Stimulated activated CD4-positive, alpha-beta T cell treated with anti-CD3 and anti-CD28 coated beads, Interleukin-15, amount 100 ng/mL, for 1 hour (primary cell): ENCODE measurements around the gene SPATA46.

ENCODE experiments used
- DNase-seq, 2 donors: peaks; one replicate each; pipeline ENCODE4 v3.0.0-alpha.2; 2020; ENCODE audit warnings: low read depth in 1 of 2, low spot score in 1 of 2

Gene SPATA46

DNA sequence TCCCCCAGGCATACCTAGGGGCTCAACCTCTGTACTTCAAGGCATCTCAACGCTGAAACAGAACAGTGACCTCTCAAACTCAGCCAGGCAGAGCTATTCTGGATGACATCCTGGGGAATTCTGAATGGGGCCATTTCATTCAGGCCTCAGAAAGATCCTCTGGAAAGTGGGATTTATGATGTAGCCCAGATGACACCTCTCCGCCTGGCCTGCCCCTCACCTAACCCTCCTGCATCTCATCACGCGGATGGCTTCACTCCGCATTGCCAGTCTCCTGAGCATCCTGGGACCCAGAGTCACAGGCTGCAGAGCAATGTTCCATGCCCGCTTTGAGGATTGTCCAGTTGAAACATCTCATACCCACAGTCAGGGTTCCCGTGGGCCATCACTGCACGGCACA lies 1.2 kb downstream of the SPATA46 start:
- DNase-seq = no peak

DNA sequence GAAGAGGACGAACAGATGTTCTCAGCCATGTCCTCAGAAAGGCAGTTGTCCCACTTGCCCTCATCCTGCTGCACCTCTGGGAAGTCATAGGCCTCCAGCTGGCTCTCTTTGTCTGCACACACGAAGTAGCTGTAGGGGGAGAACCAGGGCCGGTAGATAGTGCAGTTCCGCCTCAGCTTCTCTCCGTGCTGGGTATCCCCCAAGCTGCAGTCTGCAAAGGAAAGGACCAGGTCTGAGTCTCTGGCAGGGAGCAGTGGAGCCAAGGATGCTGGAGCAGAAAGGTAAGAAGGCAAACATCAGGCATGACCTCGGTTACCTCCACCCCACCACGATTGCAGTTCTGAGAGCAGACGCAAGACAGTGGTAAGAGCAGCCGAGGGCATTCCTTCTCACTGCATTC lies 2.2 kb downstream of the SPATA46 start:
- DNase-seq = no peak

DNA sequence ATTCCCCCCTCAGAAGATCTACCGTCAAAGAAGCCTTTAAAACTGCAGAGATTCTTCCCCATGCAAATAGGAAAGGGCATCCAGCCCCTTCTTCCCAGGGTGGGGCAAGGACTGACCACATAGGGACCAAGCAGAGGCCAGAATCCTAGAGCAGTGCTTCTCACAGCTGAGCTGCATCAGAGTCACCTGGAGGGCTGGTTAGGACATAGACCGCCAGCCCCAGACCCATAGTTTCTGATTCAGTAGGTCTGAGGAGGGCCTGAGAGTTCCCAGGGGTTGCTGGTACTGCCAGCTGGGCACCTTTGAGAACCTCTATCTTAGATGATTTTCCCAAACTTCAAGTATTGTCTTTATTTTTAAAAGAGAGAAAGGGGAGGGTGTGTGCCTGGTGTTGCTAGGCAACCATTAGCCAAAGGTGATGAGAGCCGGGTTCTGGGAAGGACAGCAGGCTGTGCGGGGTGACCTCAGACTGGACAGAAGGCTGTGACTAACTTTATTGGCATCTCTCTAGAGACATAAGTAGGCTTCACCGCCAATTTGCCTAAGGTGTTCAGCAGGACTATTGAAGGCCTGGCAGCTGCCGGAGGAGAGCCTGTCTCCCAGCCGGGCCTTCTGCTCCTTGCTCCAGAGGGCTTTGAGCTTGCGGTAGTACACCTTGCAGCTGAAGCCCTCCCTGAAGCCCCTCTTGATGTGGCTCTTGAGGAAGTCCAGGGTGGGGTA lies 3.0 kb downstream of the SPATA46 start:
- DNase-seq = no peak

DNA sequence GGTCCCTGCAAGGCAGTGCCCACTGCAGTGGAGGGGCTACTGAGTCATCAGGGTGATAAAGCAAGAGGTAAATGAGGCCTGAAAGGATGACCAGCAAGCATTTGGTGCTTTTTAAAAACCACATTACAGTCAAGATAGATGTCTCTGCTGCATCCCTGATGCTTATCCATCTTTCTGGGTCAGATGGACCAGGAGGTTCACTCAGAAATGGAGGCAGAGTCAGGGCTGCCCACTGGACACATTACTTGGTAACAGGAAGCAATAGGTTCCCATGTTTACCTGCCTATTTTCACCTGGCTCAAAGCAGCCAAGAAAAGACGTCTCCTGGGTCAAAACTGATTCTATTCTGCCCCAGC lies 3.6 kb downstream of the SPATA46 start:
- DNase-seq = no peak

DNA sequence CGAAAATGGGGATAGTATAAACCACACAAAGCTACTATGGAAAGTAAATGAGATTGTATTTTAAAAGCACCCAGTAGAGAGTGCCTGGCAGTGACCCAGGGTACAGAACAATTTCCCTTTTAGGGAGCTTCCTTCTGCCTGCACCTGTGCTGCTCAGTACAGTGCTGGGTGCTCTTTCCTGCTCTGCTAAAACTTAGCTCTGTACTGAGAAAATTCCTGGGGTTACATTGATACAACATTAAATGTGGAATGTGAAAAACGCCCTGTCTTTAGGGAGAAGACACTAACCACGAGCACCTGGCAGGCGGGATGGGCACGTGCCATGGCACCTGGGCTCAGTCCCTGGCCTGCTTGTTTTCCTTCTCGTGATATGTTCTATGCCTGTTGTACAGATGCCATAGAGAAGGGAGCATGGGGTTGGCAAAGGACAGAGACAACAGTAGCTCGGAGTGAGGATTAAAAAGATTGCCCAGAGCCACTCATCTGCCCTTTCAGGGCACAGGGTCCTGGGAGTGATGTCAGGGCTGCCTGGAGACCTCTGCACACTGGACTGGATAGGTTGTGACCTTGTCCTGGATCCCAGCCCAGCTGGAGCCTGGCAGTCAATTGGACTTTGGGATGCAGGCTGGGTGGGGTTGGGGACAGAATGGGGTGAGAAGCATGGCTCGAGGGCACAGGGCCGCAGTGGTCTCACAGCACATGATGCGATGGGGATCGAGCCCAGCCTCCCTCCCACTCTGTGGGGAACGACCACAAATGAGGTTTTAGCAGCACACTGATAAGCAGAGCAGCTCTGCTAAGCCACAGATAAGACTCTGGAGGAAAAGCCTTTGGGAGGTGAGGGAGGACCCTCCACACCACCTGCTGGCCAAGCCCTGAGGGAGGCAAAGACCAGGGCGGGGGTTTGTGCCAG lies 4.2 kb downstream of the SPATA46 start:
- no peak for DNase-seq

DNA sequence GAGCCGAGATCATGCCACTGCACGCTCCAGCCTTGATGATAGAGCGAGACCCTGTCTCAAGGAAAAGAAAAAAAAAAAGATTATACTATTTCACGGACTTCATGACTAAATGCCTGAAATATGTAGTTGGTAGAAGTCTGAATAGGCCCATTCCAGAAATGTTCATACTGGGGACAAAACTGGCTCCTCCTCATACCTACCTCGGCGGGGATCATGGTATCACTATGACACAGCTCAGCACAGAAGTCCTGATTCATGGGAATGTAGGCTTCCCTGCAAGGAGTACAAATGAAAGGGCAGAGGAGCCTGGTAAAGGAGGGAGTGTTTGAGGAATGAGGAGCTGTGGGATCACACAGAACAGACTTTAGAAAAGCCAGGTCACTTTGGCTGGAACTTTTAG lies 5.0 kb downstream of the SPATA46 start:
- DNase-seq = no peak

DNA sequence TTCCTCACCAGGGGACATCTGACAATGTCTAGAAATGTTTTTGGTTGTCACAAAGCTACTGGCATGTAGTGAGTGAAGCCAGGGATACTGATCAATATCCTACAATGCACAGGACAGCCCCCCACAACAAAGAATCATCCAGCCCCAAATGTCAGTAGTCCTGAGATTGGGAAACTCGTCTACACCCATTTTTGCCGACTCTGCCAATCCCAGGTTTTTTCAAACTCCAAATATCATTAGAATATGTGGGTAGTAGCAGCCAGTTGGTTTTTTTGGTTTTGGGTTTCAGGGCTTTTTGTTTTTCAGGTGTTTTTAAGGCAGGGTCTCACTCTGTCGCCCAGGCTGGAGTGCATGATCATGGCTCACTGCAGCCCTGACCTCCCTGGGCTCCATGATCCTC lies 5.9 kb downstream of the SPATA46 start:
- no peak for DNase-seq

DNA sequence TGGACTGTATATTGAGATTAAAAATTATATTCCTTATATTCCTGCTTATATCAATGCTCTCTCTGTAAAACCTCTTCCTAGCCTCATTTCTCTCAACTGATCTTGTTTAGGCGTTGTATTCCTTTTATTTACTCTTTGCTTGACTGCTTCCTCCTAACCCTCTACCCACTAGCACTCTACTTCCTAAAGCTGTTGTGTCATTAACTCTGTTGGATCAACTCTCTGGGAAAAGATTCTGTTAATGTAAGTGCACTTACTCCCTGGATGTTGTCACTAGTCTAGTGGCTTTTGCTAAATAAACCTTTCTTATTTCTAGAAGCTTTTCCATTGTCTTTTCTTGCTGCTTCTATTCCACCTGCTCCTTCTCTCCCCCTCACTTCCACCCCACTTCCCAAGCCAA lies 6.5 kb downstream of the SPATA46 start:
- no peak for DNase-seq

DNA sequence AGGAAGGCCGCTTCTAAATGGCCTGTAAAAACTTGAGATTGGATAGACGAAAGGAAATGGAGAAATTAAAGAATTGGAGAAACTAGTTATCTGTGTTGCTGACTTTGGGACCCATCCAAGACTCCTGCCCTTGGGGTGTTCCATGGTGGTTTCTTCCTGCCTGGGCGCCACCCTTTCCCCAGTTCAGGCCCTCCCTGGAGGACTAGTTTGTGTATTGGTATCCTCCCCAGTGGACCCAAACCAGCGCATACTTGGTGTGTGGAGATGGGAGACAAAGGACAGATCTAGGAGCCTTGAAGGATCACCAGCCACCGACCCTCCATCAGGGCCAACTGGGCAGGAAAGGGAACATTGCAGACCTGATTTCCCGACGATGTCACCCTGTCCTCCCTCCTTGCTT lies 7.1 kb downstream of the SPATA46 start:
- DNase-seq = no peak

DNA sequence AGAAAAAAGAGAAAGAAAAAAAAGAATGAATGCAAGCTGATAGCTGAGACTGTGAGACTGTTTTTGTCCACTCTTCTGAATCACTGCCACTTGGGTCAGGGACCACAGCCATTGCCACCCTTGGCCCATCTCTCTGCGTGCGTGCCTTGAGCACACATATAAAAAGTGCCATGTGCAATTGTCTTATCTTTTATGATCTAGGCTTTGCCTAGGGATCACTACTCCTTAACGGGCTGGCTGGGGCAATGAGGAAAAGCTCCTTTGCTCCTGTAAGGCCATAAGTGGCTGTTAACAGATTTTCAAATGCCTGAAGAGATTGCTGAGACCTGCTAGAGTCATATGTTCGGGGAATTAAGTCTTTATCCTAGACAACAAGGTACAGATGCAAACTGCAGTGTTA lies 8.2 kb downstream of the SPATA46 start:
- no peak for DNase-seq

DNA sequence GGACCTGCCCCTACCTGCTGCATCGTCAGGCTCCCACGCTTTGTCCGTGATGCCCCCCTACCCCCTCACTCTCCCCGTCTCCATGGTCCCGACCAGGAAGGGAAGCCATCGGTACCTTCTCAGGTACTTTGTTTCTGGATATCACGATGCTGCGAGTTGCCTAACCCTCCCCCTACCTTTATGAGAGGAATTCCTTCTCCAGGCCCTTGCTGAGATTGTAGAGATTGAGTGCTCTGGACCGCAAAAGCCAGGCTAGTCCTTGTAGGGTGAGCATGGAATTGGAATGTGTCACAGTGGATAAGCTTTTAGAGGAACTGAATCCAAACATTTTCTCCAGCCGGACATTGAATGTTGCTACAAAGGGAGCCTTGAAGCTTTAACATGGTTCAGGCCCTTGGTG lies 8.9 kb downstream of the SPATA46 start:
- DNase-seq = no peak

DNA sequence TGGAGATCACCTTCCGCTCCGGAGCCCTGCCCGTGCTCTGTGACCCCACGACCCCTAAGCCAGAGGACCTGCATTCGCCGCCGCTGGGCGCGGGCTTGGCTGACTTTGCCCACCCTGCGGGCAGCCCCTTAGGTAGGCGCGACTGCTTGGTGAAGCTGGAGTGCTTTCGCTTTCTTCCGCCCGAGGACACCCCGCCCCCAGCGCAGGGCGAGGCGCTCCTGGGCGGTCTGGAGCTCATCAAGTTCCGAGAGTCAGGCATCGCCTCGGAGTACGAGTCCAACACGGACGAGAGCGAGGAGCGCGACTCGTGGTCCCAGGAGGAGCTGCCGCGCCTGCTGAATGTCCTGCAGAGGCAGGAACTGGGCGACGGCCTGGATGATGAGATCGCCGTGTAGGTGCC lies 9.6 kb downstream of the SPATA46 start:
- no peak for DNase-seq

DNA sequence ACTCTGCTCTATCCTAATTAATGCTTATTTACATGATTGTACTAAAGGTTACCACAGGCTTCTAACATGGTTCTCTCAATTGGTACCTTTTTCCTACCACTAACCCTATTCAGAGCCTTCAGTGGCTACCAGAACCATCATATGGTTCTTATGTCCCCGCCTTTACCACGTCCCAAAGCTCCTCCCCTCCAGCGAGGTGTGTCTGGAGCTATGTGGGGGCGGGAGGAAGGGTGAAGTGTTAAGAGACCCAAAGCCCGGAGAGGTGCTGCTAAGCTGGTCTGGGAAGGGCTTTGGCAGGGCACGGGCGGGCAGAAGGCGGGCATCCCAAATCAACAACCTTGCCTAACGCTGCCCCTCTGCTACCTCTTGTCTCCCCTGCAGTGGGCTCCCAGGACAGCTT lies 10.0 kb downstream of the SPATA46 start:
- no peak for DNase-seq

DNA sequence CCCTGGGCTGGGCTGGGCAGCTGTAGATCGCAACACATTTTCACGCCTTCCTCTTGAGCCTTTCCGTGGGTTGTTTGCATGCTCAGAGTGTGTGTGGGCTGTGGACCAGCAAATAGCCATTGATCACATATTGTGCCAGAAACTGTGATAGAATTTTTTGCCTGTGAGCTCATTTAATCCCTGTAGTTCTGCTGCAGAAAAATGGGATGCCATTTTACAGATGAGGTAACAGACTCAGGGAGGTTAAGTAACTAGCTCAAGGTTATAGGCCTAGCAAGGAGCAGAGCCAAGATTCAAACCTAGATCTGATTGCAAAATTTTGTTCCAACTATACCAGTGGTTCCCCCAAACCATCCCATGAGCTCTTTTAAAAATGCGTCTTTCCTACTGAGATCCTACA lies 10.5 kb downstream of the SPATA46 start:
- DNase-seq = no peak

DNA sequence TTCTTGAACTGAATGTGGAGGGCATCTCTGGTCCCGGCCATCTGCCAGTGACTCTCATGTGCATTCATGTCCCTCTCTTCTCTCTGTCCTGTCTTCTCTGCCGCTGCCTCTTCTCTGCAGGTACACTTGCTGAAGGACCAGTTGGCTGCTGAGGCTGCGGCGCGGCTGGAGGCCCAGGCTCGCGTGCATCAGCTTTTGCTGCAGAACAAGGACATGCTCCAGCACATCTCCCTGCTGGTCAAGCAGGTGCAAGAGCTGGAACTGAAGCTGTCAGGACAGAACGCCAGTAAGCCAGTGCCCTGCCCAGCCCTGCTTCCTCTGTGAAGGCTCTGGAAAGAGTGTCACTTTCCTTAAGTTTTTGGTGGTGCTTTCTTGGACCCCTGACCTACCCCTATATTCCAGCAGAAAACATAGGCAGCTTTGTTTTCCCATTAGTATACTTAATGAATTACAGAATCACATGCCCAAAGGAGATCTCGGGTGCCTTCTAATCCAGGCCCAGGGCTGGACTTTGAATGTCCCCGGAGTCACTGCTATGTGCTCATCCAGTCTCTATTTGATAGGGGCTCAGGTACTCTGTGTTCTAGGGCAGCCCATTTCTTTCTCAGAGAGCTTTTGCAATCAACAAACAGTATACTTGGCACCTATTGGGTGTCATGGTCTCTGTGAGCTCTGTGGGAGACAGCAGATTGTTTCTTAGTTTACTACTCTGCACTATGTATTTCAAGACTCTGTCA lies 11.2 kb downstream of the SPATA46 start:
- no peak for DNase-seq

DNA sequence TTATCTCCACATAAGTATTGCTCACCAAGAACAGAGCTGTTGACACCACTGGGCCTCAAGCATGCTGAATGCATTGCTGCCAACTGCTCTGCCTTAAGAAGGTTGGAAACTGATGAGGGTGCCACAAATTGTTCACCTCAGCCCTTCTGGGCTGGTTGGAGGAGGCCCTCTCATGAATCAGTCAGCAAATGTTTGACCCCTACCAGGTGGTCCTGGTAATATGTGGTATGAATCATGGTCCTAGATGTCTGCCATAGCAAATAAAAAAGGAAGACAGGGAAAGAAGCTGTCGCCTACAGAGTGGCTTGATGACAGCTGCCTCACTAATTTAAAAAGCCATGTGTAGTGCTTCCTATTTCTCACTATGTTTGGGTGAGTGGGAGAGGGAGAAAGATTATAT lies 12.2 kb downstream of the SPATA46 start:
- no peak for DNase-seq

DNA sequence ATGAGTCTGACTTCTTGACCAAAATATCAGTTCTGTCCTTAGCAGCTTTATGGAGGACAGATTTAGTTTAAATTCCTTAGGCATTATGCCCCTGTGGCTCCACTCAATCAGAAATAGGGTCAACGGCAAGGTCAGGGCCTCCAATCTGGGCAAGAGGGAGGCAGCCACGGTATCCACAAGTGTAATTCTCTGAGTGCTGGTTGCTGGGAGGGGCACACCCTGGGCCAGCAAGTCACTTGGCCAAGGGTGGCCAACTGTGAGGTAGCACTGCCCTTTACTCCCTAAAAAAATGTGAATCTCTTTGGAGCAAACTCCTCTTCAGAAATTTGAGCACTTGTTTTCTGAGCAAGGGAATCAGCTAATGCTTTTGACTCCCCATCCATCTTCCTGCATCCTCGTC lies 12.8 kb downstream of the SPATA46 start:
- no peak for DNase-seq

DNA sequence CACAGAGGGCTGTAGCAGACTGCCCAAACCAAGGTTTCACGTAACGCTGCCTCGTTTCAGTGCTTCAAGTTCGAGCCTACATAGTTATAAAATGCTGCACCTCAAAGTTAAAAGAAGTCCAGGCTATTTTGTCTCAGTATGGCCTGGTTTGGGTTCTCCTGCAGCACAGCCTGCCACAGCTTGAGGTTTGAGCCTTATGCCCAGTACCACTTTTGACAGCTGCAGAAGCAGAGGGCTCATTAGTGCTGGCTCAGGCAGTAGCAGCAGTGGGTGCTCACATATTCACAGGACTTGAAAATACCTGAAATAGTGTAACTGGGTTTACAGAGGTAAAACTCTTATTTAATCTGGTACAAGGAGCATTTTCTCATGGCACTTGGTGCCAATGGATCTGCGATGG lies 15.3 kb downstream of the SPATA46 start:
- DNase-seq = no peak

DNA sequence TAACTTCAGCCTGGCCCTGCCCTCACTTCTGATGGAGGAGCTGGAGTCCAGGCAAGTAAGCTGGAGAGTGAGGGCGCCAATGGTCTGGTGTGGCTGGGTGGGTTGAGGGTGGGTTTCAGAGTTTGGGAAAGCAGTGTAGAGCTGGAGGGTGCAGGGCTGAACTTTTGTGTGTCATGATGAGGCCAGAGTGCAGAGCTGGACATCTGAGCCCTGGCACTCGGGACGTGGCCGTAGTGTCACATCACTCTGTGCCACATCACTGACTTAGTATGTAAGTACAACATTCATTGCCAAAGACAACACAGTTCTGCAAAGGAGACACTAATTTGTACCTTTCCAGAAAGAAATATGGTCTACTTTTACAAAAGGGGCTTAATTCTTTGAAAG lies 15.8 kb downstream of the SPATA46 start:
- DNase-seq = no peak

DNA sequence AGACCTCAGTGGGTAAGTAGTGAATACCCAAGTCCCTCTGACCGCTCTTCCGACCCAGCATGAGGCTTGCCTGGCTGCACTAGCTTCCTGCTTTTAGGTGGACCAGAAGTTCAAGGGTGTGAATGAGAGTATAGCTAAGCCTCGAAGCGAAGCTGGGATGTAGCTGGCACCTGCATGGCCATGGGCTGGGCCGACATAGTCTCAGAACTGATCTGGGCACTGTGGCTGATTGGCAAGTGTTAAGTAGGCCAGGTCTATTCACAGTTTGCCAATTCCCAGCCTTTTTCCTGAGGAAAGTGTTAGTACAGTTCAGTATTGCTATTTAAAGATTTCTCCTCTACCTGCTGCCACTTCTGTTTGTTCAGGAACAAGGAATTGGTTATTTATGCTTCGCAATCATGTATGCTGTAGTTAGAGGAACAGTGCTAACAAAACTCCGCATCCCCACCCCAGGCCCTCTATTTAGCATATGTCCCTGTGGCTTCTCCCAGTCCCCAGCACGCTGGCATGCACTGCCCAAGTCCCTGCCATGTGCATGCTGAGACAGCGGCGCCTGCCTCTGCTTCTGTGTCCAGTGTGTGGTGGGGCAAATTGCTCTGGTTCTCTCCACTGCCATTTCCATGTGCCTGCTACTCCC lies 16.3 kb downstream of the SPATA46 start:
- no peak for DNase-seq

DNA sequence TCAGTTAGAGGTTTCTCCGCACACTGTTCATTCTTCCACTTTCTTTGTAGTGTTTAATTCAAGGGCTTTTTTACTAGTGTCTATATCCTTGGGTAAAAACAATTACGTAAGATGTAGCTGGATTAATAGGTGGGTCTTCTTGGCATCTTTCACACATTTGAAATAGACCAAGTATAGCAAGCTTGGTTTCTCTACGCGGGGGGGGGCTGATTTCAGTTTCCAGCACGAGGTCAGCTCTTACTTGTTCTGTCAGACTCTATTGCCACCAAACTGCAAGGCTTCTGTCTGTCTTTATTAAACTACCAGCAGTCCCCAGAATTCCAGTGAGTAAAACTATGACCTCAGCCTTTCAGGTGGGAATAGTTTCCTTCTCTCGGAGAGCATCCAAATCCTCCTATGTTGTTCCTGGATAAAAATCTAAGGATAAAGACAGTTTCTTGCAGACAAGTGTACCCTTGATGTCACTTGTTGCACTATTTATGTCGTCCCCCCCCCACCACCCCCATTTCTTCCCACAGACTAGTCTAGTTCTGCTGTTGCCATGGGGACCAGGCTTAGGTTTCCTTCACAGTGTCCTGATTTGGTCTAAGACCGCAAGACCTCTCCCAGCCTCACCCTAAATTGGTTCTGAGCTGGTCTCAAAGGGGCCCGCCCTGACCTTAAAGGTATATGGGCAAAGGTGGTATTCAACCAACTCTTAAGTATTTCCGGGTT lies 17.0 kb downstream of the SPATA46 start:
- no peak for DNase-seq
